ENCODE data around the gene RBM15B. TPM values are rescaled to one million over a fixed set of nuclear protein-coding genes. Genes with fewer than 3 reads are reported as not detected.

Gene RBM15B, protein sequence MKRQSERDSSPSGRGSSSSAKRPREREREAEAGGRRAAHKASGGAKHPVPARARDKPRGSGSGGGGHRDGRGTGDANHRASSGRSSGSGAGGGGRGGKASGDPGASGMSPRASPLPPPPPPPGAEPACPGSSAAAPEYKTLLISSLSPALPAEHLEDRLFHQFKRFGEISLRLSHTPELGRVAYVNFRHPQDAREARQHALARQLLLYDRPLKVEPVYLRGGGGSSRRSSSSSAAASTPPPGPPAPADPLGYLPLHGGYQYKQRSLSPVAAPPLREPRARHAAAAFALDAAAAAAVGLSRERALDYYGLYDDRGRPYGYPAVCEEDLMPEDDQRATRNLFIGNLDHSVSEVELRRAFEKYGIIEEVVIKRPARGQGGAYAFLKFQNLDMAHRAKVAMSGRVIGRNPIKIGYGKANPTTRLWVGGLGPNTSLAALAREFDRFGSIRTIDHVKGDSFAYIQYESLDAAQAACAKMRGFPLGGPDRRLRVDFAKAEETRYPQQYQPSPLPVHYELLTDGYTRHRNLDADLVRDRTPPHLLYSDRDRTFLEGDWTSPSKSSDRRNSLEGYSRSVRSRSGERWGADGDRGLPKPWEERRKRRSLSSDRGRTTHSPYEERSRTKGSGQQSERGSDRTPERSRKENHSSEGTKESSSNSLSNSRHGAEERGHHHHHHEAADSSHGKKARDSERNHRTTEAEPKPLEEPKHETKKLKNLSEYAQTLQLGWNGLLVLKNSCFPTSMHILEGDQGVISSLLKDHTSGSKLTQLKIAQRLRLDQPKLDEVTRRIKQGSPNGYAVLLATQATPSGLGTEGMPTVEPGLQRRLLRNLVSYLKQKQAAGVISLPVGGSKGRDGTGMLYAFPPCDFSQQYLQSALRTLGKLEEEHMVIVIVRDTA
- total RNA-seq: 28.2 and 41.8 TPM in 2 replicates

DNA sequence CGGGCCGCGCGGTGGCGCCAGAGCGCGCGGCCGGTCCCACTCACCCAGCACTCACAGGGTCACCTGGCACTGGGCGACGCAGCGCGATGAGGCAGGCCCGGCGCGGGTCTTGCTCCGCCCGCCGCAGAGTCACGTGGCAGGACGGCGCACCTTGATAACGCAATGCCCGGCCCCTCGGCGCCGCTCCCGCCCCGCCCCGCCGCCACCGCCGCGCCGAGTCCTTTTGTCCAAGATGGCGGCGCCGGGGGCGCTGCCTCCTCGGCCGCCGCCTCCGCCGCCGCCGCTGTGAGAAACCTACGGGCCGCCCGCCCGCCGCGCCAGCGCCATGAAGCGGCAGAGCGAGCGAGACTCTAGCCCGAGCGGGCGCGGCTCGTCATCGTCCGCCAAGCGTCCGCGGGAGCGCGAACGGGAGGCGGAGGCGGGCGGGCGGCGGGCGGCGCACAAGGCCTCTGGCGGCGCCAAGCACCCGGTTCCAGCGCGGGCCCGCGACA, at the start of gene RBM15B:
Gene RBM15B (plus strand): TSS at position 211 of the 491 bp plus-strand sequence. CDS start 115 bp downstream, at position 326.

DNA sequence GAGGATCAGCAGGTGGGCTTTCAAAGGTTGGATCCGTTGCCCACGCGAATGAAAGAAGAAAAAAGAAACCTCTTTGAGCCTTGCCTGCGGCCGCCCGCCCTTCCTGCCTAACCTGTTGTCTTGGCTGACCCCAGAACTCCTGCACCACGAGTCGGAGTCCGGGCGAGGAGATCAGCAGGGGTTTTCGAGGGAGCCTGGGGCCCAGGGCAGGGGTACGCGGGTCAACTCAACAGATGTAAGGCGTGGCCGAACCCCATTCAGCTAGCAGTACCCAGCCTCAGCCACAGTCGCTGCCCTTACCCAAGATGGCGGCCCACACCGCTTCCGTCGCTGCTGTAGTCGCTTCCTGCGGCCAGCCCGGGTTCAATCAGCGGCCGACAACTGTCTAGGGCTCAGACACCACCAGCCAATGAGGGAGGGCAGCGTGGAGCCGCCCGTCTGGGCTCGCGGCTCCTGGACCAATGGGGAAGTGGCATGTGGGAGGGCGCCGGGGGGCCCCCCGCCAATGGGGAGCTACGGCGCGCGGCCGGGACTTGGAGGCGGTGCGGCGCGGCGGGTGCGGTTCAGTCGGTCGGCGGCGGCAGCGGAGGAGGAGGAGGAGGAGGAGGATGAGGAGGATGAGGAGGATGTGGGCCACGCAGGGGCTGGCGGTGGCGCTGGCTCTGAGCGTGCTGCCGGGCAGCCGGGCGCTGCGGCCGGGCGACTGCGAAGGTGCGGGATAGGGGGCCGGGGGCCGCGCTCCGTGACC, 6.2 kb upstream of the RBM15B start, which contains the start of gene MANF:
Gene MANF (plus strand): TSS at position 566 of the 748 bp plus-strand sequence. CDS start 52 bp downstream, at position 618.

Other genes starting within 250 kb of the RBM15B start
- gene MANF, start 6.0 kb upstream of the RBM15B start, total RNA-seq: 80.3 and 96.4 TPM in 2 replicates
- gene DCAF1, start 108.7 kb downstream of the RBM15B start, total RNA-seq: 4.9 and 8.1 TPM in 2 replicates
- gene RAD54L2, start 147.4 kb downstream of the RBM15B start, total RNA-seq: 5.5 and 8.7 TPM in 2 replicates

Data from pericardium fibroblast (primary cell).